Hepatocyte (in vitro differentiated cells): ENCODE data around the gene ADGB. TPM values are rescaled to one million over a fixed set of nuclear protein-coding genes. Genes with fewer than 3 reads are reported as not detected.

ENCODE experiments used
- DNase-seq: peaks from one replicate; pipeline ENCODE4 v3.0.0-alpha.2; 2016; ENCODE audit warnings: low spot score
- H2AFZ ChIP-seq: fragments of 200-600 bp; sonication (generic); 2 replicates; pipeline ENCODE4 v1.6.0; 2016; ENCODE audit warnings: antibody characterized with exemption, mild to moderate bottlenecking
- H3K27ac ChIP-seq: fragments of 200-600 bp; sonication (generic); 2 replicates; pipeline ENCODE4 v1.5.1; 2016; ENCODE audit warnings: mild to moderate bottlenecking
- H3K27me3 ChIP-seq: fragments of 200-600 bp; sonication (generic); 2 replicates; pipeline ENCODE4 v1.6.1; 2016
- H3K36me3 ChIP-seq: fragments of 200-600 bp; sonication (generic); replicated peaks from 2 replicates; pipeline ENCODE4 v1.5.1; 2016; ENCODE audit warnings: low read depth; ENCODE audit not compliant: insufficient read depth
- H3K4me1 ChIP-seq: fragments of 200-600 bp; sonication (generic); 2 replicates; pipeline ENCODE4 v1.5.1; 2016; ENCODE audit warnings: mild to moderate bottlenecking, moderate library complexity; ENCODE audit not compliant: insufficient read depth
- H3K4me2 ChIP-seq: fragments of 200-600 bp; sonication (generic); 2 replicates; pipeline ENCODE4 v1.6.0; 2016
- H3K4me3 ChIP-seq: fragments of 200-600 bp; sonication (generic); 2 replicates; pipeline ENCODE4 v1.5.1; 2016; ENCODE audit warnings: mild to moderate bottlenecking
- H3K79me2 ChIP-seq: fragments of 200-600 bp; sonication (generic); 2 replicates; pipeline ENCODE4 v1.6.0; 2017; ENCODE audit warnings: mild to moderate bottlenecking
- H3K9me2 ChIP-seq: fragments of 200-600 bp; sonication (generic); replicated peaks from 2 replicates; pipeline ENCODE4 v1.6.0; 2017; ENCODE audit warnings: mild to moderate bottlenecking; ENCODE audit not compliant: insufficient read depth
- H3K9me3 ChIP-seq: fragments of 200-600 bp; sonication (generic); 2 replicates; pipeline ENCODE4 v1.5.1; 2016; ENCODE audit warnings: low read depth, mild to moderate bottlenecking
- H4K20me1 ChIP-seq: fragments of 200-600 bp; sonication (generic); 2 replicates; pipeline ENCODE4 v1.6.0; 2016; ENCODE audit warnings: mild to moderate bottlenecking; ENCODE audit not compliant: insufficient read depth, poor library complexity, severe bottlenecking
- EZH2 ChIP-seq: fragments of 200-600 bp; sonication (generic); IDR thresholded peaks from 2 replicates; pipeline ENCODE4 v1.6.1; 2016; ENCODE audit warnings: antibody characterized with exemption, mild to moderate bottlenecking, borderline replicate concordance
- EZH2phosphoT487 ChIP-seq: fragments of 200-600 bp; sonication (generic); IDR thresholded peaks from one replicate; pipeline ENCODE4 v1.6.1; 2018; ENCODE audit warnings: antibody characterized with exemption, mild to moderate bottlenecking, low read depth, moderate library complexity; ENCODE audit not compliant: unreplicated experiment, severe bottlenecking
- WGBS: methylation state at CpG from one replicate; pipeline ENCODE4 v1.1.6; 2016; ENCODE audit warnings: low lambda C conversion rate; ENCODE audit errors: missing lambda C conversion rate; 5-methylcytosine and 5-hydroxymethylcytosine counted together
- polyA plus RNA-seq: library from polyadenylated mRNA; unstranded; fragments of >200 nt; fragmentation: Nextera tagmentation; extraction: Ambion mirVana; gene quantifications from 2 replicates; pipeline ENCODE4 v1.2.1, GENCODE V29; 2016
- total RNA-seq: library from RNA; depleted of rRNA; stranded (reverse); fragments of >200 nt; gene quantifications from 2 replicates; pipeline ENCODE4 v1.2.3, GENCODE V29; 2014
- TF ChIP-seq, protein P1 (sequence below): fragments of 200-600 bp; sonication (generic); IDR thresholded peaks from 2 replicates; pipeline ENCODE4 v1.5.1; 2016; ENCODE audit warnings: antibody characterized with exemption, mild to moderate bottlenecking; ENCODE audit not compliant: poor library complexity

Gene ADGB
- total and polyA plus RNA-seq, 2 experiments from 2014 or later: 0.33 TPM; not detected in 1

GRCh38 chr6:146859206-146859605 lies 260.4 kb downstream of the ADGB start:
- no peak overlapping the region for H2AFZ ChIP-seq
- no peaks in the 10 kb centered on the region for H3K4me1 ChIP-seq
- H3K36me3 ChIP-seq: no peaks in the 10 kb centered on the region
- H3K79me2 ChIP-seq: no peaks in the 10 kb centered on the region
- H3K27me3 ChIP-seq: no peaks in the 10 kb centered on the region
- no peak for DNase-seq
- 94% methylated on average over 4 of the region's 4 CpGs for WGBS
- TF ChIP-seq, protein P1, sequence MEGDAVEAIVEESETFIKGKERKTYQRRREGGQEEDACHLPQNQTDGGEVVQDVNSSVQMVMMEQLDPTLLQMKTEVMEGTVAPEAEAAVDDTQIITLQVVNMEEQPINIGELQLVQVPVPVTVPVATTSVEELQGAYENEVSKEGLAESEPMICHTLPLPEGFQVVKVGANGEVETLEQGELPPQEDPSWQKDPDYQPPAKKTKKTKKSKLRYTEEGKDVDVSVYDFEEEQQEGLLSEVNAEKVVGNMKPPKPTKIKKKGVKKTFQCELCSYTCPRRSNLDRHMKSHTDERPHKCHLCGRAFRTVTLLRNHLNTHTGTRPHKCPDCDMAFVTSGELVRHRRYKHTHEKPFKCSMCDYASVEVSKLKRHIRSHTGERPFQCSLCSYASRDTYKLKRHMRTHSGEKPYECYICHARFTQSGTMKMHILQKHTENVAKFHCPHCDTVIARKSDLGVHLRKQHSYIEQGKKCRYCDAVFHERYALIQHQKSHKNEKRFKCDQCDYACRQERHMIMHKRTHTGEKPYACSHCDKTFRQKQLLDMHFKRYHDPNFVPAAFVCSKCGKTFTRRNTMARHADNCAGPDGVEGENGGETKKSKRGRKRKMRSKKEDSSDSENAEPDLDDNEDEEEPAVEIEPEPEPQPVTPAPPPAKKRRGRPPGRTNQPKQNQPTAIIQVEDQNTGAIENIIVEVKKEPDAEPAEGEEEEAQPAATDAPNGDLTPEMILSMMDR: no peak
- TF ChIP-seq EZH2 (no peak), EZH2phosphoT487 (no peak)
- no peak overlapping the region for H3K27ac ChIP-seq
- no peak overlapping the region for H3K4me2 ChIP-seq
- no peaks in the 10 kb centered on the region for H3K9me2 ChIP-seq
- H4K20me1 ChIP-seq: no peaks in the 10 kb centered on the region
- H3K4me3 ChIP-seq: no peak overlapping the region
- no peaks in the 10 kb centered on the region for H3K9me3 ChIP-seq

- H3K4me2 ChIP-seq: no peak overlapping the region
Observed at GRCh38 chr6:146859795-146860495, 261.2 kb downstream of the ADGB start.

DNA sequence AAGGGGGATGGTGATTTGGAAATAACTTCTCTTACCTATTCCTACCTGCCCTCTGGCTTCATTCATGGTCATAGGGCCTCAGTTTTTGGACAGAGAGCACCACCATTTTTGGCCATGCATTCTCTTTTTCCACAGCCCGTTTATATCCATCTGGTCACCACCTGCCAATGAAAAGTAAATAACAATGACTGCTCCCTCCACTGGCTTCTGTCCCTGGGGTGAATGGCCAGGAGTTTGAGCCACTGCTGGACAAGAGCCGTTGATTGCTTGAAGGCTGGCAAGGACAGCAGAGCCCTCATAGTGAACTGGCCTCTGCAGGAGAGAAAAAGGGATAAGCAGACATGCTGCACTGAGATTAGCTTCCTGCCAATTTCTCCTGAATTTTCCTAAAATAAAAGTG lies 261.8 kb downstream of the ADGB start:
- Histone ChIP-seq H3K4me1 (no peaks in the 10 kb centered on the region), H3K9me2 (no peaks in the 10 kb centered on the region), H3K4me3 (no peak overlapping the region), H3K27me3 (no peaks in the 10 kb centered on the region), H3K79me2 (no peaks in the 10 kb centered on the region), H2AFZ (no peak overlapping the region), H3K36me3 (no peaks in the 10 kb centered on the region), H3K4me2 (no peak overlapping the region), H3K9me3 (no peaks in the 10 kb centered on the region), H4K20me1 (no peaks in the 10 kb centered on the region), H3K27ac (no peak overlapping the region)
- 81% methylated on average over 2 of the region's 2 CpGs for WGBS
- TF ChIP-seq EZH2 (no peak), EZH2phosphoT487 (no peak)
- TF ChIP-seq, protein P1: no peak
- DNase-seq: no peak

More at GRCh38 chr6:146859795-146860495, 261.2 kb downstream of the ADGB start:
- Histone ChIP-seq H3K79me2 (no peaks in the 10 kb centered on the region), H3K9me2 (no peaks in the 10 kb centered on the region), H3K36me3 (no peaks in the 10 kb centered on the region), H3K4me1 (no peaks in the 10 kb centered on the region), H4K20me1 (no peaks in the 10 kb centered on the region), H3K4me3 (no peak overlapping the region), H2AFZ (no peak overlapping the region), H3K9me3 (no peaks in the 10 kb centered on the region), H3K27ac (no peak overlapping the region), H3K27me3 (no peaks in the 10 kb centered on the region)
- no peak for TF ChIP-seq EZH2
- no peak for TF ChIP-seq EZH2phosphoT487
- TF ChIP-seq, protein P1: no peak
- 99% methylated on average over 3 of the region's 3 CpGs for WGBS
- no peak for DNase-seq
